Muscle of leg (tissue), 11 donors: ENCODE measurements around the gene ACE. TPM values are rescaled to one million over a fixed set of nuclear protein-coding genes. Genes with fewer than 3 reads are reported as not detected.

ENCODE experiments used
- DNase-seq: peaks from one replicate; pipeline ENCODE4 v3.0.0; 2013
- H3K27ac ChIP-seq: one replicate; pipeline ENCODE4 v1.5.1; 2013; ENCODE audit warnings: mild to moderate bottlenecking, low read length, control low read depth
- H3K27me3 ChIP-seq: one replicate; pipeline ENCODE4 v1.6.1; 2013; ENCODE audit warnings: low read length; ENCODE audit not compliant: control insufficient read depth, insufficient read depth
- H3K36me3 ChIP-seq: one replicate; pipeline ENCODE4 v1.6.1; 2013; ENCODE audit warnings: low read length; ENCODE audit not compliant: control insufficient read depth, insufficient read depth
- H3K4me1 ChIP-seq: one replicate; pipeline ENCODE4 v1.6.1; 2013; ENCODE audit warnings: low read length; ENCODE audit not compliant: control insufficient read depth, insufficient read depth
- H3K4me3 ChIP-seq: one replicate; pipeline ENCODE4 v1.5.1; 2013; ENCODE audit warnings: low read length, control low read depth
- H3K9me3 ChIP-seq: replicated peaks from 2 replicates; pipeline ENCODE4 v1.6.1; 2013; ENCODE audit warnings: low read depth, low read length; ENCODE audit not compliant: control insufficient read depth
- WGBS: methylation state at CpG from one replicate; pipeline ENCODE4 v1.1.5; 2013; ENCODE audit warnings: missing lambda C conversion rate; ENCODE audit not compliant: insufficient coverage; 5-methylcytosine and 5-hydroxymethylcytosine counted together
- polyA plus RNA-seq, 8 donors: library from polyadenylated mRNA; unstranded; fragments of 120-200 nt; gene quantifications; one replicate each; pipeline versions ENCODE4 v1.2.1 to v1.2.3, GENCODE V29; 2013; ENCODE audit warnings: inconsistent platforms in 1 of 8, low replicate concordance in 1 of 8; ENCODE audit not compliant: insufficient read length in 8 of 8, insufficient read depth in 1 of 8
- total RNA-seq: library from RNA; stranded (reverse); fragments of 120-200 nt; gene quantifications from one replicate; pipeline ENCODE4 v1.2.4, GENCODE V29; 2013

The ACE gene
- total and polyA plus RNA-seq, 9 donors: 5.1 to 20.3 (median 7.4) TPM

DNA sequence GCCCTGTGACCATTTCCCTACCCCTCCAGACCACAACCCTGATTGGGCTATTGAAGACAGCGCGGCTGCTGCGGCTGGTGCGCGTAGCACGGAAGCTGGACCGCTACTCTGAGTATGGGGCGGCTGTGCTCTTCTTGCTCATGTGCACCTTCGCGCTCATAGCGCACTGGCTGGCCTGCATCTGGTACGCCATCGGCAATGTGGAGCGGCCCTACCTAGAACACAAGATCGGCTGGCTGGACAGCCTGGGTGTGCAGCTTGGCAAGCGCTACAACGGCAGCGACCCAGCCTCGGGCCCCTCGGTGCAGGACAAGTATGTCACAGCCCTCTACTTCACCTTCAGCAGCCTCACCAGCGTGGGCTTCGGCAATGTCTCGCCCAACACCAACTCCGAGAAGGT is 58.8 kb downstream of the ACE start:
- no peak overlapping the region for H3K27ac ChIP-seq
- peaks cover 34% of the 10 kb centered on the region for H3K27me3 ChIP-seq
- peaks cover 10% of the 10 kb centered on the region for H3K4me1 ChIP-seq
- H3K4me3 ChIP-seq: no peak overlapping the region
- no peaks in the 10 kb centered on the region for H3K36me3 ChIP-seq
- 93% methylated on average over 20 of the region's 24 CpGs for WGBS
- H3K9me3 ChIP-seq: no peaks in the 10 kb centered on the region
- no peak for DNase-seq

DNA sequence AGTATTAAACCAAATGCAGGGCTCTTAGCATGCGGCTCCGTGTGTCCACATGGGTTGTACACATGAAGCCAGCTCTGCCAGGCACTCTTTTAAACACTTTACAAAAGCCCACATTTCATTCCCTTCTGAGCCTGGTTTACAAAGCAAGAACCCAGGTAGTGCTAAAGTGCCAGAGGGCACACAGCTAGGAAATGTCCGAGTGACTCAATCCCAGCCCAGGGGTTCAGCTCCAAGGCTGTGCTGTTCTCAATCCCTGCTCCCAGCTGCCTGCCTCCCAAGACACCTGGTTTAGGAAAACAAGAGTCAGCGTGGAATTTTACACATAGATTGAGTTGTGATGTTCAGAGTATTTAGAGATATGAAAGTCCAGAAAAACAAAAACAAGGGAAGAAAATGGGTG is 60.1 kb downstream of the ACE start:
- WGBS: 66% methylated on average over 3 of the region's 4 CpGs
- H3K27me3 ChIP-seq: peaks cover 35% of the 10 kb centered on the region
- H3K9me3 ChIP-seq: no peaks in the 10 kb centered on the region
- peaks cover 10% of the 10 kb centered on the region for H3K4me1 ChIP-seq
- no peak overlapping the region for H3K4me3 ChIP-seq
- no peaks in the 10 kb centered on the region for H3K36me3 ChIP-seq
- no peak for DNase-seq
- no peak overlapping the region for H3K27ac ChIP-seq

DNA sequence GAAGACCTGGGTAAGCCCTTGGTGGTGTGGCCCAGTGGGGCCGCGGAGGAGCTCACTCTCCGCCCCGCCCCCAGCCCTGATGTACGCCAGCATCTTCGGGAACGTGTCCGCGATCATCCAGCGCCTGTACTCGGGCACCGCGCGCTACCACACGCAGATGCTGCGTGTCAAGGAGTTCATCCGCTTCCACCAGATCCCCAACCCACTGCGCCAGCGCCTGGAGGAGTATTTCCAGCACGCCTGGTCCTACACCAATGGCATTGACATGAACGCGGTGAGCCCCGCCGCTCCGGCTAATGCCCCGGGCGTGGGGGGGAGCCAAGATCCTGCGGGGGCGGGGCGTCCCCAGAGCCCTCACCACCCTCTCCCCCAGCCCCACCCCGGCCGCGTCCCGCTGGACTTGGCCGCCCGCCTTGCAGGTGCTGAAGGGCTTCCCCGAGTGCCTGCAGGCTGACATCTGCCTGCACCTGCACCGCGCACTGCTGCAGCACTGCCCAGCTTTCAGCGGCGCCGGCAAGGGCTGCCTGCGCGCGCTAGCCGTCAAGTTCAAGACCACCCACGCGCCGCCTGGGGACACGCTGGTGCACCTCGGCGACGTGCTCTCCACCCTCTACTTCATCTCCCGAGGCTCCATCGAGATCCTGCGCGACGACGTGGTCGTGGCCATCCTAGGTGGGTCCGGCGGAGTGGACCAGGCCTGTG is 61.3 kb downstream of the ACE start:
- 6% methylated on average over 50 of the region's 62 CpGs for WGBS
- Histone ChIP-seq H3K27me3 (peaks cover 32% of the 10 kb centered on the region), H3K4me3 (no peak overlapping the region), H3K9me3 (no peaks in the 10 kb centered on the region), H3K36me3 (no peaks in the 10 kb centered on the region), H3K4me1 (peaks cover 10% of the 10 kb centered on the region), H3K27ac (no peak overlapping the region)
- no peak for DNase-seq

DNA sequence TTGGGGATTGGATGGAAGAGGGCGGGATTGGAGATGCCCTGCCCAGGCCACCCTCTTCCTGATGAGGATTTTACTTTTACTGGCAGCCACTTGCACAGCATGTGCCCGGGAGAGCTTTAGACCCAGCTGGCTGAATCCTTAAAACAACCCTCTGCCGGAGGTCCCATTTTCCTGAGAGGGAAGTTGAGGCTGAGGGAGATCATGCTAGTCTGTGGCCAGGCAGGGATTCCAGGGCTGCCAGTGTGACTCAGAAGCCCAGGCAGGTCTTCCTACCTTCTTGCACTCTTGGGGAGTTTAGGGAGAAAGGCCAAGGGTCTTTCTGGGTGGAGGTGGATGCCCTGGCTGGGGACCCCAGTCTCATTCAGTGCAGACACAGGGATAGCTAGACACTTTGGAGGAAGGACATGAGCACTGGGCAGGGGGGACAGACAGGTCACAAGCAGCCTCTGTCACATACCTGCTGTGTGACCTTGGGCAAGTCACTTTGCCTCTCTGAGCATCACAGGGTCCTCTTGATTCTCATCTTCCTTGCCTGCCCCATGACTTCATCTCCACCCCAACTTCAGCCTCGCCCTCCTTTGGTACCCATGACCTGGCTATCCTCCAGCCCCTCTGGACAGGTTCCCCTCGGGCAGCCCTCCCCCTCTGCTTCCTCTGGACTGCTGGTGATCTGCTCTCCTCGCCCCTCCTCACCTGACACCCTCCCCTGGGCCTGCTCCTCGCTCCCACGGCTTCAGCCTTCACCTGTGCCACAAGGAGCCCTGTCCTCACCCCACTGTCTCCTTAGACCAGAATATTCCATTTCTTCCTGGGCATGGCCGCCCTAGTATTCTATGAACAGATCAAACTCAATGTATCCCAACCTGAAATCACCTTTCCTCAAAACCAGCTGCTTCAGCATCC is 62.1 kb downstream of the ACE start:
- H3K4me3 ChIP-seq: no peak overlapping the region
- no peak for DNase-seq
- 59% methylated on average over 8 of the region's 9 CpGs for WGBS
- H3K36me3 ChIP-seq: no peaks in the 10 kb centered on the region
- peaks cover 31% of the 10 kb centered on the region for H3K27me3 ChIP-seq
- no peaks in the 10 kb centered on the region for H3K9me3 ChIP-seq
- H3K4me1 ChIP-seq: peaks cover 10% of the 10 kb centered on the region
- H3K27ac ChIP-seq: no peak overlapping the region

DNA sequence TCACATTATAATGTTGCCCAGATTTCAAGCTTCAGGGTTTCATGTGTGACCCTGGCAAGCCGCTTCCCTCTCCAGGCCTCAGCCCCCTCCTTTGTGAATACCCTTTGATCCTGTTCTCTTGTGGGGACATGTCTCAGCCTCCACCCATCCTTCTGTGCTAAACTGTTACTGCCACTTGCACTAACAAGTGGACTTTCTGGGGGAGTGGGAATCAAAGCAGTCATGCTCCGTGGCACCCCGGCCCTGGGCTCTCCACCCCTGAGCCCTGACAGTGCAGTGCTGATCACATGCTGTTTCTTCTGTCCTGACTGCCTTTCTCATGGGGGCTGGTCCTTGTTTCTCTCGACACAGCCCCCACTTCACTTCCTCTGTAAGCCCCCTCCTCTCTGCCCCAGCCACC is 63.7 kb downstream of the ACE start:
- WGBS: 42% methylated on average over 3 of the region's 4 CpGs
- no peaks in the 10 kb centered on the region for H3K9me3 ChIP-seq
- DNase-seq: no peak
- H3K4me1 ChIP-seq: peaks cover 10% of the 10 kb centered on the region
- H3K27ac ChIP-seq: no peak overlapping the region
- H3K4me3 ChIP-seq: no peak overlapping the region
- no peaks in the 10 kb centered on the region for H3K36me3 ChIP-seq
- H3K27me3 ChIP-seq: peaks cover 31% of the 10 kb centered on the region

DNA sequence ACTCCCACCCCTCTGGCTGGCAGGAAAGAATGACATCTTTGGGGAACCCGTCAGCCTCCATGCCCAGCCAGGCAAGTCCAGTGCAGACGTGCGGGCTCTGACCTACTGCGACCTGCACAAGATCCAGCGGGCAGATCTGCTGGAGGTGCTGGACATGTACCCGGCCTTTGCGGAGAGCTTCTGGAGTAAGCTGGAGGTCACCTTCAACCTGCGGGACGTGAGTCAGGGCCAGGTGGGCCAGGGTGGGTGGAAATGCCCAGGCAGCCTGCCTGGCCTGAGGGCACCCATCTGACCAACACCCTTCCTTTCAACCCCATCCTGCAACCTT is 65.3 kb downstream of the ACE start:
- Histone ChIP-seq H3K4me3 (no peak overlapping the region), H3K27ac (no peak overlapping the region), H3K27me3 (peaks cover 27% of the 10 kb centered on the region), H3K36me3 (no peaks in the 10 kb centered on the region), H3K4me1 (peaks cover 10% of the 10 kb centered on the region), H3K9me3 (no peaks in the 10 kb centered on the region)
- DNase-seq: no peak
- whole genome bisulfite sequencing: 85% methylated on average over 9 of the region's 9 CpGs

DNA sequence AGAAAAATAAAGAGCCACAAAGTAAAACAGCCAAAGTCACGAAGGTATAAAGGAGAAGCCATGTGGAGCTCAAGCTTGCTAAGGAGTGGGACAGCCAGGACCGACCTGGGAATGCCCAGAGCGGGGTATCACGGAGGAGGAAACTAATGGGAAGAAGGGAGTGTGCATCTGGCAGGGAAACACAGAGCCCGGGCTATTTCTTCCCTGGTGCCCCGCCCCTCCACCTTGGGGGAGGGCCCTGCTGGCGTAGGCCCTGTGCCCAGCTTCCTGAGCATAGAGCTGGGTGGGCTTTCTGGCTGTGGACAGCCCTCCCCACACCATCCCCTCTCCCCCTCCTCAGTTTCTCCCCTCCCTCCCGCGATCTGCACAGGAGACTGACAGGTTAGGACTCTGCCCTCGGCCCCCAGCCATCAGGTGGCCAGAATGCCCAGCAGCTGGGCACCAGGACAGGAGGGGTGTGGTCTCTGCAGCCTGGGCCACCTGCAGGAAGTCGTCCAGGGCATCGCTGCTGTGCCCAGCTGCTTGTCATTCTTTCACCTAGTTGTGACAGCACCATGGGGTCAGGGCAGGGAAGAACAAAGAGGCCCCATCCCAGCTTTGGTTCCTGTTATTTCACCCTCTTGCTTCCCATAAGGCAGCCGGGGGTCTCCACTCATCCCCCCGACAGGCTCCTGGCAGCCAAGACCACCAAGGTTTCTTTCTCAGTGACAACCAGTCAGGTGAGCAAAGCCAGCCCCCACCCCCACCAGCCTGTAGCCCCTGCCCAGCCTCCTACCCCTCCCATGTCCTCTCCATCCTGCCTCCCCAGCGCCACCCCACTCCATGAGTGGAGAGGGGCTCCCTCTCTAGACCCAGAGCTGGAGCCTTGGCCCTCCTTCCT is 66.3 kb downstream of the ACE start:
- DNase-seq: no peak
- Histone ChIP-seq H3K4me1 (peaks cover 5% of the 10 kb centered on the region), H3K4me3 (no peak overlapping the region), H3K27ac (no peak overlapping the region), H3K27me3 (peaks cover 17% of the 10 kb centered on the region), H3K36me3 (no peaks in the 10 kb centered on the region), H3K9me3 (no peaks in the 10 kb centered on the region)
- WGBS: 60% methylated on average over 9 of the region's 15 CpGs

DNA sequence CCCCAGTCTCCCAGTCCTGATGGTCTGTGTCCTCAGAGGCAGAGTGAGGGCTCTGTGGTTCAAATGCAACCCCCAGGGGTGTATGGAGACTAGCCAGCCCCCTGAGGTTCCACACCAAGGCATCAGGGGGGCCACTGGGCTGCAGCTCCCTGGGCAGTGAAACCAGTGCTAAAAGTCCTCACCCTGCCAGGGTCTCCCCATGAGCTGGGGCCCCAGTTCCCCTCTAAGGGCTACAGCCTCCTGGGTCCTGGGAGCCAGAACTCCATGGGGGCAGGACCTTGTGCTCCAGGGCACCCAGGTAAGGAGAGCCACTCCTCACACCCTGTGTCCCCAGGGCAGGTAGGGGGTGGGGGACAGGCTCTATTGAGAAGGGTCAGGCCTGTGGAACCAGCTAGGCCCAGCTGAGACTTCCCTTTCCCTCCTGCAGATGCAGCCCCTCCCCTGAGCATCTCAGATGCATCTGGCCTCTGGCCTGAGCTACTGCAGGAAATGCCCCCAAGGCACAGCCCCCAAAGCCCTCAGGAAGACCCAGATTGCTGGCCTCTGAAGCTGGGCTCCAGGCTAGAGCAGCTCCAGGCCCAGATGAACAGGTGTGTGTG is 67.1 kb downstream of the ACE start:
- H3K9me3 ChIP-seq: no peaks in the 10 kb centered on the region
- H3K27ac ChIP-seq: no peak overlapping the region
- no peak for DNase-seq

DNA sequence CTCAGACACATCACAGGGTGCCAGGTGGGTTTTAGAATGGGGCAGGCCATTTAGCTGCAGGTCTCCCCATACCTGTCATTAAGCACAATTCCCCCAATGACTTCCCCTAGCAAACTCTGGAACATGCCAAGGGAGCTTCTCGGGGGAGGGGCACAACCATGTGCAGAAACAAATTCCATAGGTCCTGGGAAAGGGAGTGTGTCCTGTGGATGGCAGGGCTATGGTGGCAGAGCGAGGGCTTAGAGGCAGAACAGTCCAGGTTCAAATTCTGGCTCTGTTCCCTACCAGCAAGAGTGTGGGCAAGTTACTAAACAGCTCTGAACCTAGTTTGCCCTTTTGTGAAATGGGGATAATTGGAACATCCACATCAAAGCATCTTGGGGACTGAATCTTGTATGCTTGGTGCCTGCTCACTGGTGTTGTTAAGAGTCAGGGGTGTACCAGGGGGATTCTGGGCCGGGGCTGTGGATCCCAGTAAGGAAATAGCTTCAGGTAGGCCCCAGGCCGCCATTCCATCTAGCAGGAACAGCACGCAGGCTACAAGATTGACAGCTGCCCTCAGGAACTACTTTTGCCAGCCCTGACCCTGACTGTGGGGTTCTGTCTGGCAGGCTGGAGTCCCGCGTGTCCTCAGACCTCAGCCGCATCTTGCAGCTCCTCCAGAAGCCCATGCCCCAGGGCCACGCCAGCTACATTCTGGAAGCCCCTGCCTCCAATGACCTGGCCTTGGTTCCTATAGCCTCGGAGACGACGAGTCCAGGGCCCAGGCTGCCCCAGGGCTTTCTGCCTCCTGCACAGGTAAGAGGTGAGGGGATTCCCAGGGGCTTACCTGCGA is 67.8 kb downstream of the ACE start:
- H3K9me3 ChIP-seq: no peaks in the 10 kb centered on the region
- H3K27ac ChIP-seq: no peak overlapping the region
- H3K36me3 ChIP-seq: no peaks in the 10 kb centered on the region
- WGBS: 73% methylated on average over 8 of the region's 13 CpGs
- H3K4me3 ChIP-seq: no peak overlapping the region
- H3K27me3 ChIP-seq: peaks cover 3% of the 10 kb centered on the region
- no peak for DNase-seq
- peaks cover 6% of the 10 kb centered on the region for H3K4me1 ChIP-seq

More for the DNA sequence above, 67.1 kb downstream of the ACE start:
- Histone ChIP-seq H3K27me3 (peaks cover 9% of the 10 kb centered on the region), H3K4me1 (no peaks in the 10 kb centered on the region), H3K36me3 (no peaks in the 10 kb centered on the region), H3K4me3 (no peak overlapping the region)
